Ascending aorta (tissue), 2 donors: ENCODE measurements around the gene NUTM2F. TPM values are rescaled to one million over a fixed set of nuclear protein-coding genes. Genes with fewer than 3 reads are reported as not detected.

Experiments used
- DNase-seq, 2 donors: peaks; one replicate each; pipeline ENCODE4 v3.0.0-alpha.2; 2019; ENCODE audit warnings: low spot score in 2 of 2
- H3K27ac ChIP-seq, 2 donors: fragments of 200-600 bp; sonication (generic); one replicate each; pipeline ENCODE4 v1.5.1; 2016 to 2017; ENCODE audit warnings: mild to moderate bottlenecking in 1 of 2
- H3K27me3 ChIP-seq: fragments of 200-600 bp; sonication (generic); one replicate; pipeline ENCODE4 v1.5.1; 2017
- H3K36me3 ChIP-seq, 2 donors: fragments of 200-600 bp; sonication (generic); one replicate each; pipeline ENCODE4 v1.5.1; 2016
- H3K4me1 ChIP-seq, 2 donors: fragments of 200-600 bp; sonication (generic); one replicate each; pipeline ENCODE4 v1.5.1; 2016 to 2017; ENCODE audit warnings: mild to moderate bottlenecking in 1 of 2
- H3K4me3 ChIP-seq, 2 donors: fragments of 200-600 bp; sonication (generic); one replicate each; pipeline ENCODE4 v1.5.1; 2016 to 2017; ENCODE audit warnings: mild to moderate bottlenecking in 1 of 2
- H3K9me3 ChIP-seq, 2 donors: fragments of 200-600 bp; sonication (generic); one replicate each; pipeline ENCODE4 v1.5.1; 2016
- intact Hi-C: fragments of 100-400 bp; cut with DNase I; formaldehyde crosslinking; loops from one replicate; pipeline ENCODE4 v1.15.1; 2023
- total RNA-seq: library from RNA; depleted of rRNA; stranded (reverse); fragments of >200 nt; gene quantifications from one replicate; pipeline ENCODE4 v1.1.0, GENCODE V29; 2016
- TF ChIP-seq, protein P1 (sequence below), 3 experiments: fragments of 200-600 bp in 2 of 3; fragments of 450-650 bp in 1 of 3; sonication (generic) in 2 of 3; IDR thresholded peaks; one replicate each; pipeline ENCODE4 v1.5.1; 2016 to 2019; ENCODE audit warnings: antibody characterized with exemption in 3 of 3, mild to moderate bottlenecking in 1 of 3, moderate library complexity in 1 of 3

Gene NUTM2F
- total RNA-seq, 1 donor from 2014 or later: not detected

DNA sequence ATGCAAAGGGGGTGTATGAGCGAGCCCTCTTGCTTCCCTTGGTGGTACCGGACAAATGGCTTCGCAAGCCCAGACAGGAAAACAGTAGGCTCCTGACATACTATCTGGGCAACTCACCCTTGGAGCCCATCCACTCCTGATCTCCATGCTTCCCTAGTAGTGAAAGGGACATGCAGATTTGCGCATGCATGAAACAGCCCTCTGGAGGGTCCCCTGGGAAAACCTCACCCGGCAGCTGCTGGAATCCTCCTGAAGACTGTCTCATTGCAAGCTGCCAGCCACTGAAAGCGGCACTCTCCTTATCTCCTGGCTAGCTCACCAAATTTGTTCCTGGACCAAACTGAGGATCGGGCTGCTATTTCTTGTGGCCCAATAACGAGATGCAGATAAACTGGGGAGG lies 59.2 kb downstream of the NUTM2F start:
- Histone ChIP-seq H3K27ac (no peak overlapping the region), H3K36me3 (no peaks in the 10 kb centered on the region), H3K9me3 (no peaks in the 10 kb centered on the region), H3K4me3 (no peak overlapping the region), H3K4me1 (no peaks in the 10 kb centered on the region), H3K27me3 (no peaks in the 10 kb centered on the region)
- DNase-seq: no peak
- intact Hi-C loops: no loop called here
- TF ChIP-seq, protein P1, sequence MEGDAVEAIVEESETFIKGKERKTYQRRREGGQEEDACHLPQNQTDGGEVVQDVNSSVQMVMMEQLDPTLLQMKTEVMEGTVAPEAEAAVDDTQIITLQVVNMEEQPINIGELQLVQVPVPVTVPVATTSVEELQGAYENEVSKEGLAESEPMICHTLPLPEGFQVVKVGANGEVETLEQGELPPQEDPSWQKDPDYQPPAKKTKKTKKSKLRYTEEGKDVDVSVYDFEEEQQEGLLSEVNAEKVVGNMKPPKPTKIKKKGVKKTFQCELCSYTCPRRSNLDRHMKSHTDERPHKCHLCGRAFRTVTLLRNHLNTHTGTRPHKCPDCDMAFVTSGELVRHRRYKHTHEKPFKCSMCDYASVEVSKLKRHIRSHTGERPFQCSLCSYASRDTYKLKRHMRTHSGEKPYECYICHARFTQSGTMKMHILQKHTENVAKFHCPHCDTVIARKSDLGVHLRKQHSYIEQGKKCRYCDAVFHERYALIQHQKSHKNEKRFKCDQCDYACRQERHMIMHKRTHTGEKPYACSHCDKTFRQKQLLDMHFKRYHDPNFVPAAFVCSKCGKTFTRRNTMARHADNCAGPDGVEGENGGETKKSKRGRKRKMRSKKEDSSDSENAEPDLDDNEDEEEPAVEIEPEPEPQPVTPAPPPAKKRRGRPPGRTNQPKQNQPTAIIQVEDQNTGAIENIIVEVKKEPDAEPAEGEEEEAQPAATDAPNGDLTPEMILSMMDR (IDR thresholded peaks at IDR 0.05): no peak

Other genes starting within 250 kb of the NUTM2F start
- 5.9 TPM for gene PTPDC1, start 244.2 kb downstream of the NUTM2F start, total RNA-seq
- gene ZNF169, start 69.3 kb downstream of the NUTM2F start, total RNA-seq: 19.1 TPM
- gene PCAT7, start 226.4 kb upstream of the NUTM2F start, total RNA-seq: not detected